ENCODE data around the gene GGA2. TPM values are rescaled to one million over a fixed set of nuclear protein-coding genes. Genes with fewer than 3 reads are reported as not detected.

Gene GGA2
- total and polyA plus RNA-seq, 7 donors: 13.2 to 55.7 (median 29.6) TPM

DNA sequence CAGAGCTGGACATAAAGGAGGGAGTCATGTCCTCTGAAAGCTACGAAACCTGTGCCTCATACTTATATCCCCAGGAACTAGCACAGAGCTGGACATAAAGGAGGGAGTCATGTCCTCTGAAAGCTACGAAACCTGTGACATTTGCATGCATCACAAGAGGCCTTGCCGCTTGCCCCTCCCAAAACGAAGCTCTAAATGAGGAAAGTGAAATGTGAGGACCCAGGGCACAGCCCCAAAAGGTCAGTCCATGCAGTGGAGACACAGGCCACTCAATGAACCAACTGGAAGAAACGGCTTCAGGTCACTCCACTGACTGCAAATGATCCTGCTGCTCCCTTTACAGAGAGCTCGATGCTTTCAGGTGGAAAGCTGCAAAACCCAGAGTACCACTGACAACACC lies 95.6 kb downstream of the GGA2 start:
- no peak for DNase-seq
- no peak for TF ChIP-seq POLR2A (IDR thresholded peaks at IDR 0.05)
- TF ChIP-seq EP300 (IDR thresholded peaks at IDR 0.05): no peak
- no peak for TF ChIP-seq POLR2AphosphoS5 (IDR thresholded peaks at IDR 0.05)
- TF ChIP-seq, protein P1, sequence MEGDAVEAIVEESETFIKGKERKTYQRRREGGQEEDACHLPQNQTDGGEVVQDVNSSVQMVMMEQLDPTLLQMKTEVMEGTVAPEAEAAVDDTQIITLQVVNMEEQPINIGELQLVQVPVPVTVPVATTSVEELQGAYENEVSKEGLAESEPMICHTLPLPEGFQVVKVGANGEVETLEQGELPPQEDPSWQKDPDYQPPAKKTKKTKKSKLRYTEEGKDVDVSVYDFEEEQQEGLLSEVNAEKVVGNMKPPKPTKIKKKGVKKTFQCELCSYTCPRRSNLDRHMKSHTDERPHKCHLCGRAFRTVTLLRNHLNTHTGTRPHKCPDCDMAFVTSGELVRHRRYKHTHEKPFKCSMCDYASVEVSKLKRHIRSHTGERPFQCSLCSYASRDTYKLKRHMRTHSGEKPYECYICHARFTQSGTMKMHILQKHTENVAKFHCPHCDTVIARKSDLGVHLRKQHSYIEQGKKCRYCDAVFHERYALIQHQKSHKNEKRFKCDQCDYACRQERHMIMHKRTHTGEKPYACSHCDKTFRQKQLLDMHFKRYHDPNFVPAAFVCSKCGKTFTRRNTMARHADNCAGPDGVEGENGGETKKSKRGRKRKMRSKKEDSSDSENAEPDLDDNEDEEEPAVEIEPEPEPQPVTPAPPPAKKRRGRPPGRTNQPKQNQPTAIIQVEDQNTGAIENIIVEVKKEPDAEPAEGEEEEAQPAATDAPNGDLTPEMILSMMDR (IDR thresholded peaks at IDR 0.05): no peak
- Histone ChIP-seq H3K4me1 (peaks cover 0 to 6% (median 6%) of the 10 kb centered on the region in 4 donors), H3K36me3 (peaks cover 3 to 91% (median 25%) of the 10 kb centered on the region in 4 donors), H3K4me3 (no peak overlapping the region), H3K27ac (no peak overlapping the region), H3K9me3 (no peaks in the 10 kb centered on the region), H3K27me3 (no peaks in the 10 kb centered on the region)
- WGBS, 2 donors: 96% methylated on average over 6 of the region's 6 CpGs
- intact Hi-C loops (cut with DNase I): no loop called here

Small RNA genes lying within 50 kb of the gene (small RNA-seq; reads per million reads assigned to genes)
- 0 reads per million in 3 donors for gene RF00072

Other genes with a start within 250 kb of the GGA2 start
- 1 to 10 TPM; 1.7 to 9.2 (median 5.9) TPM for gene SCNN1B, start 208.2 kb downstream of the GGA2 start, total RNA-seq
- gene SCNN1B, start 208.2 kb downstream of the GGA2 start, polyA plus RNA-seq: 100 to 1,000 TPM in 1 of 3 donors, 10 to 100 TPM in 2; 46.8 to 212 (median 51.3) TPM
- 10 to 100 TPM; 12.0 to 25.5 (median 13.9) TPM for gene COG7, start 57.3 kb downstream of the GGA2 start, total RNA-seq
- 10 to 100 TPM; 17.4 to 26.0 (median 19.4) TPM for gene COG7, start 57.3 kb downstream of the GGA2 start, polyA plus RNA-seq
- 10 to 100 TPM in 2 of 4 donors, 1 to 10 TPM in 2; 7.5 to 18.3 (median 11.2) TPM for gene EARS2, start 46.9 kb upstream of the GGA2 start, total RNA-seq
- 10 to 100 TPM in 1 of 3 donors, 1 to 10 TPM in 2; 6.6 to 19.4 (median 7.9) TPM for gene EARS2, start 46.9 kb upstream of the GGA2 start, polyA plus RNA-seq
- 100 to 1,000 TPM in 1 of 4 donors, 10 to 100 TPM in 3; 45.1 to 101 (median 57.6) TPM for gene UBFD1, start 47.2 kb upstream of the GGA2 start, total RNA-seq
- 10 to 100 TPM in 1 of 3 donors, 1 to 10 TPM in 2; 8.1 to 16.6 (median 8.4) TPM for gene UBFD1, start 47.2 kb upstream of the GGA2 start, polyA plus RNA-seq
- gene NDUFAB1, start 85.8 kb upstream of the GGA2 start, total RNA-seq: 100 to 1,000 TPM; 101 to 179 (median 159) TPM
- 100 to 1,000 TPM; 283 to 398 (median 297) TPM for gene NDUFAB1, start 85.8 kb upstream of the GGA2 start, polyA plus RNA-seq
- gene PALB2, start 130.8 kb upstream of the GGA2 start, total RNA-seq: 10 to 100 TPM in 2 of 4 donors, 1 to 10 TPM in 2; 7.5 to 11.2 (median 9.4) TPM
- 1 to 10 TPM; 7.2 to 8.7 (median 7.4) TPM for gene PALB2, start 130.8 kb upstream of the GGA2 start, polyA plus RNA-seq
- gene DCTN5, start 131.0 kb upstream of the GGA2 start, total RNA-seq: 10 to 100 TPM; 24.1 to 41.4 (median 34.1) TPM
- gene DCTN5, start 131.0 kb upstream of the GGA2 start, polyA plus RNA-seq: 10 to 100 TPM; 13.2 to 31.0 (median 28.4) TPM
- 1 to 10 TPM in 3 of 4 donors, under 1 TPM in 1; 0.82 to 5.2 (median 3.0) TPM for gene PLK1, start 168.4 kb upstream of the GGA2 start, total RNA-seq
- gene PLK1, start 168.4 kb upstream of the GGA2 start, polyA plus RNA-seq: 10 to 100 TPM in 1 of 3 donors, 1 to 10 TPM in 2; 2.4 to 37.0 (median 9.0) TPM
- gene ERN2, start 202.7 kb upstream of the GGA2 start, total RNA-seq: 1 to 10 TPM in 1 of 4 donors, under 1 TPM in 1, not detected in 2; 0.36 to 1.9 TPM
- gene ERN2, start 202.7 kb upstream of the GGA2 start, polyA plus RNA-seq: 100 to 1,000 TPM in 1 of 3 donors, 10 to 100 TPM in 2; 19.9 to 123 (median 33.0) TPM
- under 1 TPM in 1 of 4 donors, not detected in 3; 0.28 TPM for gene CHP2, start 244.5 kb upstream of the GGA2 start, total RNA-seq
- gene CHP2, start 244.5 kb upstream of the GGA2 start, polyA plus RNA-seq: 100 to 1,000 TPM in 2 of 3 donors, 10 to 100 TPM in 1; 57.9 to 385 (median 289) TPM

Data from sigmoid colon (tissue), 7 donors.